Measurements from ENCODE around the gene SMIM3. TPM values are rescaled to one million over a fixed set of nuclear protein-coding genes. Genes with fewer than 3 reads are reported as not detected.
"Not testable (repeated sequence)": the region's sequence is repeated elsewhere in the genome, so short reads cannot be mapped to it uniquely, and the experiment has no call there.

SMIM3 gene
- total and polyA plus RNA-seq, 2 of the 4 experiments (the other 2 are of a cell fraction) = 37.5 to 53.4 TPM

GRCh38 chr5:150793423-150793888, 14.9 kb downstream of the SMIM3 start:
- DNase-seq; H3K4me2 ChIP-seq (ENCODE audit: low read depth, low read length); H3K18ac ChIP-seq (ENCODE audit: low read depth, low read length); H4K8ac ChIP-seq (ENCODE audit: low read depth in 2 of 2, low read length in 2 of 2); H2BK15ac ChIP-seq (ENCODE audit: low read depth, low read length); H3K27me3 ChIP-seq (ENCODE audit: control insufficient read depth, insufficient read depth, low read length); H3K9ac ChIP-seq (ENCODE audit: low read depth, low read length); H2AK5ac ChIP-seq (ENCODE audit: low read depth, low read length); H3K56ac ChIP-seq (ENCODE audit: extremely low read depth, insufficient read depth, low read length); H4K20me1 ChIP-seq (ENCODE audit: insufficient read depth, low read length); H4K91ac ChIP-seq (ENCODE audit: insufficient read depth, low read depth, low read length); H3K4ac ChIP-seq (ENCODE audit: low read depth, low read length); H2BK120ac ChIP-seq (ENCODE audit: low read depth, low read length); H4K5ac ChIP-seq (ENCODE audit: low read depth, low read length); ATAC-seq (ENCODE audit: low read depth); H2AK9ac ChIP-seq (replicated peaks; ENCODE audit: low read depth, low read length, poor library complexity); dilution Hi-C loops (cut with HindIII; ENCODE audit: low sequenced_read_pairs, unreplicated experiment); H3K4me3 ChIP-seq (ENCODE audit: insufficient read depth, low read depth, low read length); H3K23ac ChIP-seq (ENCODE audit: low read depth, low read length); H3K14ac ChIP-seq (replicated peaks; ENCODE audit: low read depth, low read length); H3K27ac ChIP-seq (ENCODE audit: insufficient read depth, low read length); H3K9me3 ChIP-seq (ENCODE audit: control insufficient read depth, insufficient read depth, low read length); H2BK20ac ChIP-seq (ENCODE audit: low read depth, low read length); BruUV-seq (replicated peaks); H2AFZ ChIP-seq (replicated peaks; ENCODE audit: low read length, poor library complexity); H2BK5ac ChIP-seq (ENCODE audit: low read depth, low read length, poor library complexity, severe bottlenecking); POLR2A ChIA-PET (ENCODE audit: unreplicated experiment): not testable (repeated sequence)
- Histone ChIP-seq H3K36me3 (ENCODE audit: control insufficient read depth, insufficient read depth, low read length) (peaks cover 18% of the 10 kb centered on the region), H3K79me1 (ENCODE audit: low read depth in 1 of 2, low read length in 2 of 2) (peaks cover 26 to 55% of the 10 kb centered on the region in 2 experiments), H3K4me1 (ENCODE audit: control insufficient read depth, insufficient read depth, low read length) (peaks cover 12% of the 10 kb centered on the region), H3K9me1 (ENCODE audit: insufficient read depth, low read length) (peaks cover 17% of the 10 kb centered on the region)
- CTCF ChIA-PET = interaction anchor here (0.7 to 0.9 kb wide), 2 partner anchors 12 to 22 kb away, joined by 3 to 4 read pairs; no protein-coding TSS in a partner anchor
- in situ Hi-C loops (cut with MboI; ENCODE audit: low sequenced_read_pairs) = loop anchor here (10.0 kb wide), 1 partner anchor 371 kb away; no protein-coding TSS in a partner anchor
- no CpG with 5 or more reads among the region's 2 CpGs for WGBS, 2 experiments (ENCODE audit: extremely low coverage in 2 of 2, insufficient read length in 1 of 2)
- intact Hi-C loops (cut with micrococcal nuclease) = loop anchor here (5.0 kb wide), 1 partner anchor 36 kb away; the partner anchor contains the start of gene DCTN4

Measured in IMR-90 (cell line).